Uterus (tissue), 4 donors: ENCODE results near the gene OARD1. TPM values are rescaled to one million over a fixed set of nuclear protein-coding genes. Genes with fewer than 3 reads are reported as not detected.

Source experiments
- DNase-seq, 2 donors: peaks; one replicate each; pipeline ENCODE4 v3.0.0-alpha.2; 2019 to 2020
- H3K27ac ChIP-seq, 2 donors: fragments of 200-600 bp; sonication (generic); 1 replicate in 1 of 2; 2 replicates in 1 of 2; pipeline ENCODE4 v1.5.1; 2016 to 2018
- H3K27me3 ChIP-seq, 2 donors: fragments of 200-600 bp; sonication (generic); one replicate each; pipeline ENCODE4 v1.5.1; 2018 to 2019; ENCODE audit warnings: control low read depth in 1 of 2
- H3K36me3 ChIP-seq, 2 donors: fragments of 200-600 bp; sonication (generic); one replicate each; pipeline ENCODE4 v1.5.1; 2019; ENCODE audit warnings: control low read depth in 1 of 2
- H3K4me1 ChIP-seq, 2 donors: fragments of 200-600 bp; sonication (generic); one replicate each; pipeline ENCODE4 v1.5.1; 2018 to 2019; ENCODE audit warnings: control low read depth in 1 of 2
- H3K4me3 ChIP-seq, 2 donors: fragments of 200-600 bp; sonication (generic); 1 replicate in 1 of 2; 2 replicates in 1 of 2; pipeline ENCODE4 v1.5.1; 2018 to 2019; ENCODE audit warnings: mild to moderate bottlenecking in 1 of 2
- H3K9me3 ChIP-seq, 2 donors: fragments of 200-600 bp; sonication (generic); one replicate each; pipeline ENCODE4 v1.5.1; 2019; ENCODE audit warnings: control low read depth in 1 of 2
- POLR2A ChIP-seq, 2 donors: fragments of 450-650 bp; IDR thresholded peaks; one replicate each; pipeline ENCODE4 v1.6.1; 2016; ENCODE audit warnings: antibody characterized with exemption in 2 of 2, mild to moderate bottlenecking in 1 of 2, moderate library complexity in 1 of 2
- intact Hi-C: fragments of 100-400 bp; cut with DNase I; formaldehyde crosslinking; loops from one replicate; pipeline ENCODE4 v1.15.1; 2023; ENCODE audit warnings: low total_unique reads
- total RNA-seq, 4 donors: library from RNA; depleted of rRNA in 3 of 4; stranded (reverse); fragments of >200 nt in 3 of 4; gene quantifications; one replicate each; pipeline versions ENCODE4 v1.1.0 to v1.2.4, GENCODE V29; 2014 to 2023
- TF ChIP-seq, protein P1 (sequence below), 4 experiments: fragments of 200-600 bp in 2 of 4; fragments of 450-650 bp in 2 of 4; sonication (generic) in 2 of 4; IDR thresholded peaks; one replicate each; pipeline ENCODE4 v1.5.1; 2016 to 2019; ENCODE audit warnings: antibody characterized with exemption in 4 of 4, mild to moderate bottlenecking in 2 of 4, moderate library complexity in 1 of 4
- donor health status: DM: yes; HTN: yes; CAD: no.

The OARD1 gene
- total RNA-seq, 4 donors from 2014 or later = 7.4 to 21.9 (median 18.2) TPM

DNA sequence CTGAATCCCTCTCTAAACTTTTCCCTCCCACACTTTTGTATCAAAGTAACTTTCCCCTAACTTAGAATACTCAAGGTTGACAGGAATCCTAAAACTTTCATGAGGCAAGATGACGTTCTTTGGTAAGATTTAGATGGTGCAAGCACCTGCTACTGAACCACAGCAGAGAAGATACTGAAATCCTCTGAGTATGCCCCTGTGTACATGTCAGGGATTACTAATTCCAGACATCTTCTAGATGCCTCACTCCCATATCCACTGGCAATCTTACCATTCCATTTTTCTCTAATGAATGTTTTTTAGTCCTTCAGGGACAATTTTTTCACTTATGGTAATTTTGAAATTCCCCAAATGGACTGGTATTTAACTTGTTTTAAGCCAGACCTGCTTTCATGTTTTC is 10.1 kb downstream of the OARD1 start:
- H3K27me3 ChIP-seq = no peaks in the 10 kb centered on the region
- H3K36me3 ChIP-seq = no peaks in the 10 kb centered on the region
- H3K9me3 ChIP-seq = no peaks in the 10 kb centered on the region
- no peaks in the 10 kb centered on the region for H3K4me1 ChIP-seq
- H3K4me3 ChIP-seq = no peak overlapping the region
- DNase-seq = no peak
- H3K27ac ChIP-seq = no peak overlapping the region
- no peak for TF ChIP-seq POLR2A (IDR thresholded peaks at IDR 0.05)
- TF ChIP-seq, protein P1, sequence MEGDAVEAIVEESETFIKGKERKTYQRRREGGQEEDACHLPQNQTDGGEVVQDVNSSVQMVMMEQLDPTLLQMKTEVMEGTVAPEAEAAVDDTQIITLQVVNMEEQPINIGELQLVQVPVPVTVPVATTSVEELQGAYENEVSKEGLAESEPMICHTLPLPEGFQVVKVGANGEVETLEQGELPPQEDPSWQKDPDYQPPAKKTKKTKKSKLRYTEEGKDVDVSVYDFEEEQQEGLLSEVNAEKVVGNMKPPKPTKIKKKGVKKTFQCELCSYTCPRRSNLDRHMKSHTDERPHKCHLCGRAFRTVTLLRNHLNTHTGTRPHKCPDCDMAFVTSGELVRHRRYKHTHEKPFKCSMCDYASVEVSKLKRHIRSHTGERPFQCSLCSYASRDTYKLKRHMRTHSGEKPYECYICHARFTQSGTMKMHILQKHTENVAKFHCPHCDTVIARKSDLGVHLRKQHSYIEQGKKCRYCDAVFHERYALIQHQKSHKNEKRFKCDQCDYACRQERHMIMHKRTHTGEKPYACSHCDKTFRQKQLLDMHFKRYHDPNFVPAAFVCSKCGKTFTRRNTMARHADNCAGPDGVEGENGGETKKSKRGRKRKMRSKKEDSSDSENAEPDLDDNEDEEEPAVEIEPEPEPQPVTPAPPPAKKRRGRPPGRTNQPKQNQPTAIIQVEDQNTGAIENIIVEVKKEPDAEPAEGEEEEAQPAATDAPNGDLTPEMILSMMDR (IDR thresholded peaks at IDR 0.05) = no peak
- intact Hi-C loops = no loop called here

DNA sequence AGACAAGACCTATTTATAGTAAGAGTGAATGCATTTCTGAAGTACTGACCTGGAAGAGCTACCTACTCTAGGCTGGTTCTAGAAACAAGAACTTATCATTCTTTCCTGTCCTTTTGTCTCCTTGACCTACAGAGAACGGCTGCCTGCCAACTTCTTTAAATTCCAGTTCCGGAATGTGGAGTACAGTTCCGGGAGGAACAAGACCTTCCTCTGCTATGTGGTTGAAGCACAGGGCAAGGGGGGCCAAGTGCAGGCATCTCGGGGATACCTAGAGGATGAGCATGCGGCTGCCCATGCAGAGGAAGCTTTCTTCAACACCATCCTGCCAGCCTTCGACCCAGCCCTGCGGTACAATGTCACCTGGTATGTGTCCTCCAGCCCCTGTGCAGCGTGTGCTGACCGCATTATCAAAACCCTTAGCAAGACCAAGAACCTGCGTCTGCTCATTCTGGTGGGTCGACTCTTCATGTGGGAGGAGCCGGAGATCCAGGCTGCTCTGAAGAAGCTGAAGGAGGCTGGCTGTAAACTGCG is 10.9 kb downstream of the OARD1 start:
- intact Hi-C loops = no loop called here
- Histone ChIP-seq H3K36me3 (no peaks in the 10 kb centered on the region), H3K4me3 (no peak overlapping the region), H3K9me3 (no peaks in the 10 kb centered on the region), H3K27ac (no peak overlapping the region), H3K4me1 (no peaks in the 10 kb centered on the region), H3K27me3 (no peaks in the 10 kb centered on the region)
- no peak for TF ChIP-seq POLR2A (IDR thresholded peaks at IDR 0.05)
- TF ChIP-seq, protein P1 (IDR thresholded peaks at IDR 0.05) = no peak
- no peak for DNase-seq

DNA sequence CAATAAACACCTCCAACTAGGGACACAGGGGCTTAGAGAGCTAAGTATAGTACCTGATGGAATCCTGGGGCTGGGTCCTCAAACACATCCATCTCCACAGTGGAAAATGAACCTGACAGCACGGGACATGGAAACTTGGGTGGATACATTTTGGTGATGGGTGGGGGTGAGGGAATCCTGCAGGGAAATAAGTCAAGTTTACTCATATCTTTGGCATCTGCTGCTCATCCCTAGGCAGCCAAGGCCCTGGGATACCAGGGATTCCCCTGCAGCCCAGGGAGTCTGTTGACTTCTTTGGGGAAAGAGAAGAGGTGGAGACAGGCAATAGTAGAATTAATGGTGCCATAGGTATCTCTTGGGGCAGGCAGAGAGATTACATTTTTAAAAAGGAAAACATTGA is 12.6 kb downstream of the OARD1 start:
- no peaks in the 10 kb centered on the region for H3K4me1 ChIP-seq
- DNase-seq = no peak
- H3K36me3 ChIP-seq = no peaks in the 10 kb centered on the region
- H3K27ac ChIP-seq = no peak overlapping the region
- no peaks in the 10 kb centered on the region for H3K27me3 ChIP-seq
- TF ChIP-seq, protein P1 (IDR thresholded peaks at IDR 0.05) = no peak
- TF ChIP-seq POLR2A (IDR thresholded peaks at IDR 0.05) = no peak
- intact Hi-C loops = no loop called here
- H3K4me3 ChIP-seq = no peak overlapping the region
- no peaks in the 10 kb centered on the region for H3K9me3 ChIP-seq

DNA sequence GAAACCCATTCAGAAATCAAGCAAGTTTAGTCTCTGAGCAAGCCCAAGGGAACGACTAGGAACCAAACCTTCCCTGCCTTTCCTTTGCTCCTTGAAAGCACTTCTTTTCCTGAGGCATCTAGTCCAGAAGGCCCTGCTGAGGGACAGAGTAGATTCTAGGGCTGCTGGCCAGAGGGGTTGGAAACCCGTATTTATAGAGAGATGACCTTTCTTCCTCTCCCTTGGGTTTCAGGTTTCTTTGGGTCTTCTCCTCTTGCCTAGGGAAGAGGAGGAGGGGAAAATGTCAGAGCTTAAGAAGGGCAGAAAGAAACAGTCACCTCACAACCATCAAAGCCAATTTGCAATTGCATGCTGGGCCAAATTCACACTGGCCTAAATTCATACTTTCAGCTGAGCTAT is 13.4 kb downstream of the OARD1 start:
- Histone ChIP-seq H3K9me3 (no peaks in the 10 kb centered on the region), H3K36me3 (no peaks in the 10 kb centered on the region), H3K27ac (no peak overlapping the region), H3K4me1 (no peaks in the 10 kb centered on the region), H3K27me3 (no peaks in the 10 kb centered on the region), H3K4me3 (no peak overlapping the region)
- no peak for TF ChIP-seq POLR2A (IDR thresholded peaks at IDR 0.05)
- TF ChIP-seq, protein P1 (IDR thresholded peaks at IDR 0.05) = no peak
- intact Hi-C loops = no loop called here
- no peak for DNase-seq

DNA sequence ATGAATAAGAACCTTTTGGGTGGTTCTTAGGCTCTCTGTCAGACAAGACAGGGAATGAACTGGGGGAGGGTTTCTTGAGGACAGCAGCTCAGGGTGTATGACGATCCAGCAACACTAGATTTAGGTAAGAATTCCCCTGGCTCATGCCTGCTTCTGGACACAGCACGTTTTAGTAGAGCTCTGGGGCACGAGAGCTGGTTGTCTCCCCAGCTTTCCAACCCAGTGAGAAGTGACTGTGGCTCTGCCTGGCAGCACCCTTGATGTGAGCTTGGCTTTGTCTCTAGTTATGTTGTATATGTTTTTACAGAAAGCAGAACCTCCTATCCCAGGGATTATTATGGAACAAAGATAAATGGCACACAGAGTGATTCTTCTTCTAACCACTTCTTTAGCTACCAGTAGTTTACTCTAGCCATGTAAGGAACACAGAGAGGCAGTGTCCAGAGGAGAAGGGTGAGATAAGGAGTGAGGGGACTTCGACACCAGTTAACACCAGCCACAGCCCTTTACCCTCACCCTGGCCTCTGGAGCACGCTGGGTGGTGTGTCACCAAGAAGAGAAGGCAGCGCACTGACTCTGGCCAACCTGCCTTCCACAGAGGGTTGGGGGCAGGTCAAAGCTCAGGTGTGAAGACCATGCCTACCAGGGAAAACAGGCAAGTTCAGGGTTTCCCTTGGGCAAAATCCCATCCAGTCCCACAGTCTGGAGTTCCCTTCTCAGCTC is 15.2 kb downstream of the OARD1 start:
- Histone ChIP-seq H3K27ac (no peak overlapping the region), H3K9me3 (no peaks in the 10 kb centered on the region), H3K4me1 (no peaks in the 10 kb centered on the region), H3K36me3 (no peaks in the 10 kb centered on the region), H3K27me3 (no peaks in the 10 kb centered on the region), H3K4me3 (no peak overlapping the region)
- DNase-seq = no peak
- TF ChIP-seq, protein P1 (IDR thresholded peaks at IDR 0.05) = no peak
- TF ChIP-seq POLR2A (IDR thresholded peaks at IDR 0.05) = no peak
- intact Hi-C loops = no loop called here
